Measurements from ENCODE around the gene TBC1D8. TPM values are rescaled to one million over a fixed set of nuclear protein-coding genes. Genes with fewer than 3 reads are reported as not detected.

Gene TBC1D8
- total and polyA plus RNA-seq, 2 experiments from 2014 or later = 18.0 to 36.9 TPM

DNA sequence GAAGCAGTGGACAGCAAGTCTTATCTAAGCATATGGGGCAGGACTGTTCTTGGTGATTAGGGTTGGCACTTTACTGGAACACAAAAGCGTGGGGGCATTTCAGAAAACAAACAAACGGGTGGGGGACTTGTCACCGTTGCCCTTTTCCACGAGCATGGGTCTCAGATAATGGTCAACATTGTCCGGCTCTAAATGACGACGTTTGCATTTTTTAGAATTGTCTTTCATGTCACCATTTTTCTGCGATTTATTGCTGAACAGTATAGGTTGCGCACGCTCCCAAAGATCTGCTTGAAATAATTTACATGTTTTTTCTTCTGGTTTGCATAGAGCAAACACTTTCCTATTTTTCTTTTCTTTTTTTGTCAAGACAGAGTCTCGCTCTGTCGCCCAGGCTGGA lies 46.6 kb upstream of the TBC1D8 start (continued):
- no peak for TF ChIP-seq ETS1 (IDR thresholded peaks at IDR 0.05)
- no peak for TF ChIP-seq CREB1 (CRISPR knock-in tag; IDR thresholded peaks at IDR 0.05; ENCODE audit: low read depth)
- no peak for TF ChIP-seq STAT1 (IDR thresholded peaks at IDR 0.05; ENCODE audit: unreplicated experiment)
- no peak for TF ChIP-seq EZH2phosphoT487 (IDR thresholded peaks at IDR 0.05; ENCODE audit: unreplicated experiment)
- no peak for TF ChIP-seq POLR2AphosphoS5 (IDR thresholded peaks at IDR 0.05; ENCODE audit: low read depth)
- TF ChIP-seq EZH2 (IDR thresholded peaks at IDR 0.05; ENCODE audit: low read depth, unreplicated experiment) = no peak

DNA sequence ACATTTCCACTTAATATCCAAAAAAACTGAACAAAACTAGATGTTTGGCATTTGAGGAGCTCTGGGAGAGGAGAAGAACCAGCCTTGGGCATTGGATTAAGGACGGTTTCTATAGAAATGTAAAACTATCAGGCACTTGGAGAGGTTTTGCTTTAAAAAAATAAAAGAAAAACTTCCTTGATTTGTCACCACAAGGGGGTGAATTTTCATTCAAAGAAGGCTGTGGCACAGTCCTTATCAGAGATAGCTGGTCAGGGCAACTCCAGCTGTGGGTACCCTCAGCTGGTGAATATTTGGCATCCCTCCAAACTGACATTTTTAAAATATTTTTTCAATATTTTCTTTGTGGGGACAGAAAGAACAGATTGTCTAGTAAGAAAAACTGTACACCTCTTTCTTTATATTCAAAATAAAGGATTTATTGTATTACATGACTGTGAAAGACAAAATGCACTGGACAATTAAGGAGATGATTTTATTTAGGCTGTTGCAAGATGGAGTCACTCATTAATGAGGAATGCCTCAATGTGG lies 46.1 kb upstream of the TBC1D8 start:
- Histone ChIP-seq H3F3A (replicated peaks; ENCODE audit: low read depth) (0 out of 2 replicates have a peak, but pooled peaks cover 3% of the 10 kb centered on the region), H2AFZ (no peak overlapping the region), H3K27ac (ENCODE audit: low read depth) (no peak overlapping the region), H3K4me1 (ENCODE audit: insufficient read depth) (no peaks in the 10 kb centered on the region), H3K4me3 (no peak overlapping the region), H3K9me2 (ENCODE audit: insufficient read depth) (no peaks in the 10 kb centered on the region), H3K36me3 (ENCODE audit: insufficient read depth) (no peaks in the 10 kb centered on the region), H3K27me3 (ENCODE audit: insufficient read depth) (no peaks in the 10 kb centered on the region), H3K4me2 (no peak overlapping the region), H4K20me1 (replicated peaks; ENCODE audit: insufficient read depth) (no peaks in the 10 kb centered on the region), H3K79me2 (replicated peaks; ENCODE audit: insufficient read depth) (no peaks in the 10 kb centered on the region)
- Mint-ChIP-seq H3K27ac (no peak overlapping the region), H3K27me3 (ENCODE audit: insufficient read depth, low read depth, poor library complexity) (peaks cover 7% of the 10 kb centered on the region), H3K36me3 (ENCODE audit: low read depth) (no peaks in the 10 kb centered on the region), H3K9me3 (no peaks in the 10 kb centered on the region), H3K4me3 (no peak overlapping the region), H3K4me1 (peaks cover 7% of the 10 kb centered on the region; the same call in 1 of the 3 replicates)
- ATAC-seq (no peak), DNase-seq (ENCODE audit: low spot score) (peak; percentile 45)
- TF ChIP-seq CREB1 (CRISPR knock-in tag; IDR thresholded peaks at IDR 0.05; ENCODE audit: low read depth) (no peak), ZNF114 (CRISPR knock-in tag; IDR thresholded peaks at IDR 0.05) (no peak), EZH2 (IDR thresholded peaks at IDR 0.05; ENCODE audit: low read depth, unreplicated experiment) (no peak), JUNB (IDR thresholded peaks at IDR 0.05; ENCODE audit: unreplicated experiment) (no peak), ZNF331 (CRISPR knock-in tag; IDR thresholded peaks at IDR 0.05; ENCODE audit: low read depth) (no peak)
- TF ChIP-seq, protein P1, sequence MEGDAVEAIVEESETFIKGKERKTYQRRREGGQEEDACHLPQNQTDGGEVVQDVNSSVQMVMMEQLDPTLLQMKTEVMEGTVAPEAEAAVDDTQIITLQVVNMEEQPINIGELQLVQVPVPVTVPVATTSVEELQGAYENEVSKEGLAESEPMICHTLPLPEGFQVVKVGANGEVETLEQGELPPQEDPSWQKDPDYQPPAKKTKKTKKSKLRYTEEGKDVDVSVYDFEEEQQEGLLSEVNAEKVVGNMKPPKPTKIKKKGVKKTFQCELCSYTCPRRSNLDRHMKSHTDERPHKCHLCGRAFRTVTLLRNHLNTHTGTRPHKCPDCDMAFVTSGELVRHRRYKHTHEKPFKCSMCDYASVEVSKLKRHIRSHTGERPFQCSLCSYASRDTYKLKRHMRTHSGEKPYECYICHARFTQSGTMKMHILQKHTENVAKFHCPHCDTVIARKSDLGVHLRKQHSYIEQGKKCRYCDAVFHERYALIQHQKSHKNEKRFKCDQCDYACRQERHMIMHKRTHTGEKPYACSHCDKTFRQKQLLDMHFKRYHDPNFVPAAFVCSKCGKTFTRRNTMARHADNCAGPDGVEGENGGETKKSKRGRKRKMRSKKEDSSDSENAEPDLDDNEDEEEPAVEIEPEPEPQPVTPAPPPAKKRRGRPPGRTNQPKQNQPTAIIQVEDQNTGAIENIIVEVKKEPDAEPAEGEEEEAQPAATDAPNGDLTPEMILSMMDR (conservative IDR thresholded peaks at IDR 0.05; ENCODE audit: low read depth in 2 of 2) = peak in 1 of 2 experiments; percentile 28; a peak in 1 of 4 replicates

All from GM23338 (cell line).